HepG2 (cell line): ENCODE results near the gene TIAM1. TPM values are rescaled to one million over a fixed set of nuclear protein-coding genes. Genes with fewer than 3 reads are reported as not detected.

Experiments
- ATAC-seq: fragments of 200-7000 bp; cut with Tn5 transposase; 3 replicates; pipeline ENCODE4 v1.9.1; 2020; ENCODE audit warnings: mild to moderate bottlenecking, moderate library complexity
- BruUV-seq: library from RNA; stranded (reverse); fragments of 400-500 nt; replicated peaks from 2 replicates; lab custom pipeline; 2021; lab: Mats Ljungman, UMichigan
- CTCF ChIA-PET: fragments of 300-600 bp; formaldehyde crosslinking; extraction: SDS; loops from one replicate; lab custom pipeline; 2021; ENCODE audit warnings: low total read pairs, inconsistent platforms, low intra/inter-chr PET ratio; lab: Yijun Ruan, JAX
- POLR2A ChIA-PET: fragments of 350-600 bp; sonication (Branson Sonifier 250); formaldehyde crosslinking; loops from one replicate; lab custom pipeline; 2020; ENCODE audit warnings: antibody characterized with exemption, inconsistent platforms; lab: Yijun Ruan, JAX
- DNase-seq: peaks from one replicate; pipeline ENCODE4 v3.0.0-alpha.2; 2015; ENCODE audit warnings: low spot score
- FAIRE-seq: peaks from 3 replicates; lab custom pipeline; 2011; peaks lifted over from hg19 to GRCh38; lab: Jason Lieb, UNC
- H2AFZ ChIP-seq: one replicate; pipeline ENCODE4 v1.6.1; 2011; ENCODE audit warnings: low read length, inconsistent platforms
- H3K27ac ChIP-seq: fragments of 300-600 bp; 3 replicates; pipeline ENCODE4 v1.8.0; 2011; ENCODE audit warnings: mixed run types, mild to moderate bottlenecking, mixed read lengths, low read length, inconsistent platforms; ENCODE audit not compliant: insufficient read depth; ENCODE audit errors: extremely low read length
- H3K27me3 ChIP-seq, 2 experiments: fragments of 200-600 bp in 1 of 2; 2 replicates in 1 of 2; 3 replicates in 1 of 2; pipeline versions ENCODE4 v1.6.0 to v1.8.0; 2011; ENCODE audit warnings: low read length in 2 of 2, mild to moderate bottlenecking in 2 of 2, moderate library complexity in 2 of 2, inconsistent platforms in 1 of 2; ENCODE audit not compliant: insufficient read depth in 2 of 2, control insufficient read depth in 1 of 2
- H3K36me3 ChIP-seq, 2 experiments: fragments of 200-600 bp in 1 of 2; replicated peaks in 1 of 2; 2 replicates in 1 of 2; 3 replicates in 1 of 2; pipeline versions ENCODE4 v1.5.1 to v1.8.0; 2011; ENCODE audit warnings: low read length in 2 of 2, inconsistent platforms in 1 of 2; ENCODE audit not compliant: insufficient read depth in 2 of 2, control insufficient read depth in 1 of 2
- H3K4me1 ChIP-seq: 2 replicates; pipeline ENCODE4 v1.5.1; 2012; ENCODE audit warnings: low read length, inconsistent platforms; ENCODE audit not compliant: insufficient read depth
- H3K4me2 ChIP-seq: 2 replicates; pipeline ENCODE4 v1.6.0; 2011; ENCODE audit warnings: low read depth, low read length, inconsistent platforms
- H3K4me3 ChIP-seq, 3 experiments: fragments of 200-600 bp in 1 of 3; sonication (generic), shearing (Covaris generic) in 1 of 3; replicated peaks in 1 of 3; 2 replicates each; pipeline ENCODE4 v1.5.1; 2011 to 2016; ENCODE audit warnings: low read length in 3 of 3, inconsistent platforms in 2 of 3, low read depth in 2 of 3, mild to moderate bottlenecking in 2 of 3, control low read depth in 1 of 3, mixed read lengths in 1 of 3; ENCODE audit not compliant: insufficient read depth in 1 of 3
- H3K79me2 ChIP-seq: one replicate; pipeline ENCODE4 v1.6.1; 2011; ENCODE audit warnings: low read length, inconsistent platforms; ENCODE audit not compliant: insufficient read depth
- H3K9ac ChIP-seq: 2 replicates; pipeline ENCODE4 v1.6.0; 2011; ENCODE audit warnings: mild to moderate bottlenecking, low read depth, low read length, inconsistent platforms; ENCODE audit not compliant: insufficient read depth
- H3K9me3 ChIP-seq: 2 replicates; pipeline ENCODE4 v1.5.1; 2012; ENCODE audit warnings: mild to moderate bottlenecking, low read length
- H4K20me1 ChIP-seq: 2 replicates; pipeline ENCODE4 v1.6.0; 2011; ENCODE audit warnings: inconsistent platforms, mild to moderate bottlenecking, low read length, moderate library complexity; ENCODE audit not compliant: insufficient read depth
- ATRX ChIP-seq: sonication (generic); formaldehyde crosslinking; IDR thresholded peaks from 2 replicates; pipeline ENCODE4 v1.4.0; 2020; ENCODE audit warnings: missing genetic modification reagents, borderline replicate concordance
- DR1 ChIP-seq: sonication (generic); formaldehyde crosslinking; IDR thresholded peaks from 2 replicates; pipeline ENCODE4 v1.8.0; 2021; ENCODE audit warnings: mild to moderate bottlenecking, missing genetic modification reagents, inconsistent platforms
- ETV5 ChIP-seq: IDR thresholded peaks from 2 replicates; pipeline ENCODE4 v1.6.1; 2018; ENCODE audit warnings: missing biosample characterization, missing genetic modification reagents, inconsistent platforms, borderline replicate concordance
- NONO ChIP-seq, 2 experiments: fragments of 450-650 bp in 1 of 2; sonication (generic) in 1 of 2; formaldehyde crosslinking in 1 of 2; IDR thresholded peaks in 1 of 2; conservative IDR thresholded peaks in 1 of 2; 2 replicates each; pipeline versions ENCODE4 v1.6.1 to v1.8.0; 2017 to 2022; ENCODE audit warnings: mild to moderate bottlenecking in 1 of 2, missing genetic modification reagents in 1 of 2, moderate library complexity in 1 of 2
- SNAPC5 ChIP-seq: sonication (generic); formaldehyde crosslinking; IDR thresholded peaks from 2 replicates; pipeline ENCODE4 v1.8.1; 2023; ENCODE audit warnings: mild to moderate bottlenecking, missing genetic modification reagents, borderline replicate concordance
- TCF7 ChIP-seq: sonication (generic); IDR thresholded peaks from 2 replicates; pipeline ENCODE4 v1.6.1; 2016; ENCODE audit warnings: antibody characterized with exemption, low read depth
- ZFP1 ChIP-seq: IDR thresholded peaks from 2 replicates; pipeline ENCODE4 v1.6.1; 2016
- ZNF124 ChIP-seq: sonication (generic); formaldehyde crosslinking; IDR thresholded peaks from 2 replicates; pipeline ENCODE4 v1.4.0; 2020; ENCODE audit warnings: missing genetic modification reagents
- ZNF256 ChIP-seq: sonication (generic); formaldehyde crosslinking; conservative IDR thresholded peaks from 2 replicates; pipeline ENCODE4 v1.4.0; 2020; ENCODE audit warnings: missing genetic modification reagents
- ZNF329 ChIP-seq: sonication (generic); formaldehyde crosslinking; IDR thresholded peaks from 2 replicates; pipeline ENCODE4 v1.9.0; 2021; ENCODE audit warnings: low read depth, mild to moderate bottlenecking, missing genetic modification reagents
- ZNF569 ChIP-seq: sonication (generic); formaldehyde crosslinking; IDR thresholded peaks from 2 replicates; pipeline ENCODE4 v1.5.0; 2020; ENCODE audit warnings: mild to moderate bottlenecking, missing genetic modification reagents, moderate library complexity, borderline replicate concordance
- ZNF615 ChIP-seq: sonication (generic); formaldehyde crosslinking; IDR thresholded peaks from 2 replicates; pipeline ENCODE4 v1.5.0; 2020; ENCODE audit warnings: mild to moderate bottlenecking, missing genetic modification reagents, borderline replicate concordance
- ZNF773 ChIP-seq: sonication (generic); formaldehyde crosslinking; IDR thresholded peaks from 2 replicates; pipeline ENCODE4 v1.4.0; 2020; ENCODE audit warnings: missing genetic modification reagents, borderline replicate concordance
- ZNF781 ChIP-seq: sonication (generic); formaldehyde crosslinking; IDR thresholded peaks from 2 replicates; pipeline ENCODE4 v1.5.1; 2020; ENCODE audit warnings: borderline replicate concordance, mild to moderate bottlenecking, missing genetic modification reagents; ENCODE audit errors: not compliant biosample characterization
- WGBS: methylation state at CpG from one replicate; pipeline ENCODE4 v1.1.6; 2017; ENCODE audit warnings: low lambda C conversion rate; 5-methylcytosine and 5-hydroxymethylcytosine counted together
- in situ Hi-C: cut with HindIII; loops from 2 replicates; pipeline ENCODE4 v1.10.0; 2017; ENCODE audit warnings: low pct_unique_long_range_greater_than_20kb; ENCODE audit not compliant: extremely low pct_ligation_motif_present
- intact Hi-C: fragments of 100-400 bp; cut with micrococcal nuclease; formaldehyde crosslinking; loops from one replicate; pipeline ENCODE4 v1.10.0; 2022; ENCODE audit not compliant: unreplicated experiment
- polyA plus RNA-seq, 8 experiments: library from polyadenylated mRNA; depleted of rRNA in 3 of 8; stranded (reverse) in 7 of 8; unstranded in 1 of 8; fragments of >200 nt; fragmentation: Illumina TruSeq in 4 of 8; extraction: Trizol in 4 of 8; gene quantifications; 2 replicates each; pipeline versions ENCODE4 v1.2.1 to v1.2.3, GENCODE V29; 2011 to 2016; ENCODE audit warnings: low read depth in 4 of 8, missing spikeins in 1 of 8, mixed read lengths in 1 of 8; ENCODE audit not compliant: insufficient read depth in 1 of 8
- total RNA-seq, 5 experiments: library from RNA; depleted of rRNA; stranded (reverse); fragments of >200 nt; fragmentation: Illumina TruSeq; extraction: Trizol; gene quantifications; 2 replicates each; pipeline ENCODE4 v1.2.3, GENCODE V29; 2016; ENCODE audit warnings: low read depth in 1 of 5

Gene TIAM1
- total and polyA plus RNA-seq, 2 of the 13 experiments (the other 11 are each of a cell fraction or from before 2014, with no cell fraction given): 0.13 to 0.24 TPM

- in situ Hi-C loops: loop anchor here (25.0 kb wide), 3 partner anchors 741 to 1991 kb away; partner anchors contain the start of genes KRTAP23-1 and KRTAP27-1
- no peak overlapping the region for H2AFZ ChIP-seq
- BruUV-seq: no TSS peak
- ATAC-seq: no peak
- POLR2A ChIA-PET: no interaction called here
- H4K20me1 ChIP-seq: no peaks in the 10 kb centered on the region
- no peak overlapping the region for H3K9ac ChIP-seq
- no peak overlapping the region for H3K27ac ChIP-seq
- 0 out of 2 replicates have a peak, but pooled peaks cover 25% of the 10 kb centered on the region for H3K9me3 ChIP-seq
- WGBS: 45% methylated on average over 4 of the region's 4 CpGs
- H3K4me2 ChIP-seq: no peak overlapping the region
- H3K4me1 ChIP-seq: no peaks in the 10 kb centered on the region
- no peak for FAIRE-seq
- CTCF ChIA-PET: no interaction called here
- no peak overlapping the region for H3K4me3 ChIP-seq
- H3K27me3 ChIP-seq: no peaks in the 10 kb centered on the region
- TF ChIP-seq ZNF773 (CRISPR knock-in tag): no peak
- TF ChIP-seq ZNF256: no peak
- TF ChIP-seq SNAPC5 (CRISPR knock-in tag): no peak
- TF ChIP-seq DR1 (CRISPR knock-in tag): no peak
- TF ChIP-seq TCF7: no peak
- no peak for TF ChIP-seq NONO (IDR thresholded peaks at IDR 0.05)
- no peak for TF ChIP-seq NONO (CRISPR knock-in tag; conservative IDR thresholded peaks at IDR 0.05)
- no peak for TF ChIP-seq ZNF329 (CRISPR knock-in tag)
- TF ChIP-seq ZNF569: no peak
- no peak for TF ChIP-seq ZFP1 (CRISPR knock-in tag)
- no peak for TF ChIP-seq ZNF615
- no peak for TF ChIP-seq ATRX (CRISPR knock-in tag)
- TF ChIP-seq ZNF781 (CRISPR knock-in tag): no peak
- TF ChIP-seq ETV5 (CRISPR knock-in tag): no peak
- no peak for TF ChIP-seq ZNF124 (CRISPR knock-in tag)
- H3K79me2 ChIP-seq: no peaks in the 10 kb centered on the region
- DNase-seq: no peak
- no peaks in the 10 kb centered on the region for H3K36me3 ChIP-seq
- intact Hi-C loops: no loop called here
These were observed 265.8 kb downstream of the TIAM1 start for GRCh38 chr21:31078216-31078615.
